GM10248 (cell line): Measurements from ENCODE around the gene TNS1.

Experiments used
- CTCF ChIA-PET: fragments of 300-600 bp; sonication (Branson Sonifier 250); formaldehyde crosslinking; extraction: SDS; loops from one replicate; lab custom pipeline; 2021; ENCODE audit warnings: antibody characterized with exemption; lab: Yijun Ruan, JAX
- POLR2A ChIA-PET: fragments of 350-650 bp; sonication (Branson Sonifier 250); formaldehyde crosslinking; extraction: SDS; loops from one replicate; lab custom pipeline; 2020; ENCODE audit warnings: antibody characterized with exemption; lab: Yijun Ruan, JAX
- DNase-seq: peaks from one replicate; pipeline ENCODE4 v3.0.0; 2012; ENCODE audit errors: extremely low spot score
- CTCF ChIP-seq: IDR thresholded peaks from 2 replicates; pipeline ENCODE4 v1.5.1; 2012; ENCODE audit warnings: mild to moderate bottlenecking, low read depth; ENCODE audit errors: extremely low read depth, missing control alignments, control extremely low read depth

TNS1 gene

GRCh38 chr2:217825469-217826235, 177.1 kb downstream of the TNS1 start:
- POLR2A ChIA-PET: no interaction called here
- DNase-seq: no peak
- no peak for TF ChIP-seq CTCF
- CTCF ChIA-PET: no interaction called here

- DNase-seq: no peak
- no peak for TF ChIP-seq CTCF
- CTCF ChIA-PET: no interaction called here
- POLR2A ChIA-PET: no interaction called here
Measured at GRCh38 chr2:217824223-217824622, 178.6 kb downstream of the TNS1 start.

- ChIA-PET POLR2A (no interaction called here), CTCF (no interaction called here)
- TF ChIP-seq CTCF: no peak
- no peak for DNase-seq
Measured at GRCh38 chr2:217823626-217824025, 179.2 kb downstream of the TNS1 start.

- POLR2A ChIA-PET: no interaction called here
- CTCF ChIA-PET: interaction anchor here (1.2 kb wide), 1 partner anchor 11 kb away, joined by 3 read pairs; no protein-coding TSS in a partner anchor
- no peak for DNase-seq
- TF ChIP-seq CTCF: no peak
Measured at GRCh38 chr2:217822296-217823252, 180.2 kb downstream of the TNS1 start.

- ChIA-PET POLR2A (no interaction called here), CTCF (interaction anchor here (1.2 kb wide), 1 partner anchor 12 kb away, joined by 3 read pairs; no protein-coding TSS in a partner anchor)
- TF ChIP-seq CTCF: no peak
- no peak for DNase-seq
Measured at GRCh38 chr2:217821536-217822147, 181.2 kb downstream of the TNS1 start.

GRCh38 chr2:217820904-217821303, 181.9 kb downstream of the TNS1 start:
- no peak for TF ChIP-seq CTCF
- DNase-seq: no peak
- POLR2A ChIA-PET: no interaction called here
- CTCF ChIA-PET: interaction anchor here (1.5 kb wide), 1 partner anchor 31 kb away, joined by 3 read pairs; no protein-coding TSS in a partner anchor
